ENCODE data around the gene SLC35F6. TPM values are rescaled to one million over a fixed set of nuclear protein-coding genes. Genes with fewer than 3 reads are reported as not detected.

SLC35F6 gene
- total RNA-seq, 1 donor from 2014 or later, result 48.4 TPM

- no peaks in the 10 kb centered on the region for H3K36me3 Mint-ChIP-seq (ENCODE audit: low read depth)
- H3K4me1 Mint-ChIP-seq (ENCODE audit: low read depth), result peaks cover 47% of the 10 kb centered on the region
- no peak overlapping the region for H3K27ac Mint-ChIP-seq (ENCODE audit: unreplicated experiment)
- DNase-seq (ENCODE audit: low spot score), result no peak
- H3K9me3 Mint-ChIP-seq (ENCODE audit: low read depth), result no peaks in the 10 kb centered on the region
- H3K4me3 Mint-ChIP-seq (ENCODE audit: unreplicated experiment), result no peak overlapping the region
- no peak for TF ChIP-seq CTCF (IDR thresholded peaks at IDR 0.05)
- H3K27me3 Mint-ChIP-seq (ENCODE audit: low read depth), result no peaks in the 10 kb centered on the region
Measured at GRCh38 chr2:26718949-26719686, 45.0 kb upstream of the SLC35F6 start.

GRCh38 chr2:26720322-26721114 lies 43.6 kb upstream of the SLC35F6 start:
- Mint-ChIP-seq H3K4me1 (ENCODE audit: low read depth) (peaks cover 61% of the 10 kb centered on the region), H3K27ac (ENCODE audit: unreplicated experiment) (peak overlapping the region; percentile 84), H3K4me3 (ENCODE audit: unreplicated experiment) (no peak overlapping the region), H3K27me3 (ENCODE audit: low read depth) (no peaks in the 10 kb centered on the region), H3K9me3 (ENCODE audit: low read depth) (no peaks in the 10 kb centered on the region), H3K36me3 (ENCODE audit: low read depth) (no peaks in the 10 kb centered on the region)
- no peak for DNase-seq (ENCODE audit: low spot score)
- no peak for TF ChIP-seq CTCF (IDR thresholded peaks at IDR 0.05)

- no peaks in the 10 kb centered on the region for H3K9me3 Mint-ChIP-seq (ENCODE audit: low read depth)
- H3K27me3 Mint-ChIP-seq (ENCODE audit: low read depth), result no peaks in the 10 kb centered on the region
- peaks cover 62% of the 10 kb centered on the region for H3K4me1 Mint-ChIP-seq (ENCODE audit: low read depth)
- no peak for TF ChIP-seq CTCF (IDR thresholded peaks at IDR 0.05)
- H3K27ac Mint-ChIP-seq (ENCODE audit: unreplicated experiment), result no peak overlapping the region
- H3K36me3 Mint-ChIP-seq (ENCODE audit: low read depth), result no peaks in the 10 kb centered on the region
- no peak overlapping the region for H3K4me3 Mint-ChIP-seq (ENCODE audit: unreplicated experiment)
- DNase-seq (ENCODE audit: low spot score), result no peak
Measured at GRCh38 chr2:26721115-26722032, 42.7 kb upstream of the SLC35F6 start.

GRCh38 chr2:26722328-26722727 lies 41.8 kb upstream of the SLC35F6 start:
- Mint-ChIP-seq H3K36me3 (ENCODE audit: low read depth) (no peaks in the 10 kb centered on the region), H3K9me3 (ENCODE audit: low read depth) (no peaks in the 10 kb centered on the region), H3K27ac (ENCODE audit: unreplicated experiment) (no peak overlapping the region), H3K4me3 (ENCODE audit: unreplicated experiment) (no peak overlapping the region), H3K4me1 (ENCODE audit: low read depth) (peaks cover 62% of the 10 kb centered on the region), H3K27me3 (ENCODE audit: low read depth) (no peaks in the 10 kb centered on the region)
- TF ChIP-seq CTCF (IDR thresholded peaks at IDR 0.05), result no peak
- no peak for DNase-seq (ENCODE audit: low spot score)

- no peak for TF ChIP-seq CTCF (IDR thresholded peaks at IDR 0.05)
- Mint-ChIP-seq H3K27me3 (ENCODE audit: low read depth) (no peaks in the 10 kb centered on the region), H3K27ac (ENCODE audit: unreplicated experiment) (peak overlapping the region; percentile 51), H3K4me1 (ENCODE audit: low read depth) (peaks cover 62% of the 10 kb centered on the region), H3K9me3 (ENCODE audit: low read depth) (no peaks in the 10 kb centered on the region), H3K4me3 (ENCODE audit: unreplicated experiment) (no peak overlapping the region), H3K36me3 (ENCODE audit: low read depth) (no peaks in the 10 kb centered on the region)
- no peak for DNase-seq (ENCODE audit: low spot score)
Measured at GRCh38 chr2:26722911-26723310, 41.2 kb upstream of the SLC35F6 start.
